H9 (cell line): Measurements from ENCODE around the gene PPM1H. TPM values are rescaled to one million over a fixed set of nuclear protein-coding genes. Genes with fewer than 3 reads are reported as not detected.

Source experiments
- DNase-seq: peaks from one replicate; pipeline ENCODE4 v3.0.0-alpha.2; 2017
- H2AFZ ChIP-seq: one replicate; pipeline ENCODE4 v1.6.1; 2013; ENCODE audit warnings: mild to moderate bottlenecking, low read length, control low read depth, moderate library complexity
- H2AK5ac ChIP-seq: 2 replicates; pipeline ENCODE4 v1.6.1; 2013; ENCODE audit warnings: low read length, control low read depth, mixed read lengths; ENCODE audit not compliant: insufficient read length
- H2BK120ac ChIP-seq: one replicate; pipeline ENCODE4 v1.6.1; 2013; ENCODE audit warnings: low read depth, mild to moderate bottlenecking, low read length, control low read depth, inconsistent platforms; ENCODE audit not compliant: poor library complexity, severe bottlenecking
- H2BK12ac ChIP-seq: 2 replicates; pipeline ENCODE4 v1.6.1; 2013; ENCODE audit warnings: low read length, control low read depth, mixed read lengths, low read depth; ENCODE audit not compliant: insufficient read length
- H2BK15ac ChIP-seq: 2 replicates; pipeline ENCODE4 v1.6.1; 2013; ENCODE audit warnings: low read depth, low read length, control low read depth
- H2BK20ac ChIP-seq: one replicate; pipeline ENCODE4 v1.6.1; 2013; ENCODE audit warnings: low read depth, mild to moderate bottlenecking, low read length, control low read depth, inconsistent platforms; ENCODE audit not compliant: poor library complexity, severe bottlenecking
- H2BK5ac ChIP-seq: 2 replicates; pipeline ENCODE4 v1.6.1; 2013; ENCODE audit warnings: low read length, control low read depth, mixed read lengths; ENCODE audit not compliant: insufficient read length
- H3K14ac ChIP-seq: 2 replicates; pipeline ENCODE4 v1.6.1; 2013; ENCODE audit warnings: low read length, control low read depth; ENCODE audit not compliant: insufficient read depth
- H3K18ac ChIP-seq: 2 replicates; pipeline ENCODE4 v1.6.1; 2013; ENCODE audit warnings: low read depth, mild to moderate bottlenecking, mixed read lengths, low read length, control low read depth; ENCODE audit not compliant: insufficient read length
- H3K23ac ChIP-seq: 2 replicates; pipeline ENCODE4 v1.6.1; 2013; ENCODE audit warnings: low read length, control low read depth, mixed read lengths, low read depth; ENCODE audit not compliant: insufficient read length
- H3K23me2 ChIP-seq: 2 replicates; pipeline ENCODE4 v1.6.1; 2013; ENCODE audit warnings: low read depth, mild to moderate bottlenecking, mixed read lengths, low read length, control low read depth; ENCODE audit not compliant: insufficient read length, poor library complexity, severe bottlenecking
- H3K27ac ChIP-seq: 2 replicates; pipeline ENCODE4 v1.5.1; 2013; ENCODE audit warnings: low read length, control low read depth, mixed read lengths, low read depth; ENCODE audit not compliant: insufficient read length
- H3K27me3 ChIP-seq: 2 replicates; pipeline ENCODE4 v1.6.1; 2013; ENCODE audit warnings: low read length, control low read depth, inconsistent platforms; ENCODE audit not compliant: insufficient read depth
- H3K4ac ChIP-seq: 2 replicates; pipeline ENCODE4 v1.6.1; 2013; ENCODE audit warnings: low read depth, mild to moderate bottlenecking, control low read depth, inconsistent platforms, low read length, moderate library complexity
- H3K4me1 ChIP-seq: 2 replicates; pipeline ENCODE4 v1.6.1; 2013; ENCODE audit warnings: low read length, control low read depth, inconsistent platforms; ENCODE audit not compliant: insufficient read depth
- H3K4me2 ChIP-seq: 2 replicates; pipeline ENCODE4 v1.6.1; 2013; ENCODE audit warnings: low read length, control low read depth, mixed read lengths; ENCODE audit not compliant: insufficient read length, insufficient read depth
- H3K56ac ChIP-seq: 2 replicates; pipeline ENCODE4 v1.6.1; 2013; ENCODE audit warnings: low read depth, mild to moderate bottlenecking, mixed read lengths, low read length, control low read depth; ENCODE audit not compliant: insufficient read length
- H3K79me1 ChIP-seq: 2 replicates; pipeline ENCODE4 v1.6.1; 2013; ENCODE audit warnings: low read depth, mild to moderate bottlenecking, moderate library complexity, low read length, control low read depth, inconsistent platforms; ENCODE audit not compliant: insufficient read depth, poor library complexity, severe bottlenecking
- H3K79me2 ChIP-seq: 2 replicates; pipeline ENCODE4 v1.6.1; 2013; ENCODE audit warnings: low read length, control low read depth, inconsistent platforms; ENCODE audit not compliant: insufficient read depth
- H3K9ac ChIP-seq: 2 replicates; pipeline ENCODE4 v1.6.1; 2013; ENCODE audit warnings: low read length, control low read depth, mixed read lengths; ENCODE audit not compliant: insufficient read length; ENCODE audit errors: extremely low read depth
- H3K9me3 ChIP-seq: one replicate; pipeline ENCODE4 v1.6.1; 2013; ENCODE audit warnings: low read depth, low read length, inconsistent platforms; ENCODE audit not compliant: control insufficient read depth
- H3T11ph ChIP-seq: one replicate; pipeline ENCODE4 v1.6.1; 2013; ENCODE audit warnings: mild to moderate bottlenecking, low read length, control low read depth, inconsistent platforms
- H4K20me1 ChIP-seq: one replicate; pipeline ENCODE4 v1.6.1; 2013; ENCODE audit not compliant: control insufficient read depth, insufficient read length, insufficient read depth
- H4K5ac ChIP-seq: 2 replicates; pipeline ENCODE4 v1.6.1; 2013; ENCODE audit warnings: low read depth, mild to moderate bottlenecking, mixed read lengths, low read length, control low read depth; ENCODE audit not compliant: insufficient read length
- H4K8ac ChIP-seq: replicated peaks from 2 replicates; pipeline ENCODE4 v1.6.1; 2013; ENCODE audit warnings: low read length, control low read depth, mixed read lengths, low read depth; ENCODE audit not compliant: insufficient read length
- H4K91ac ChIP-seq: 2 replicates; pipeline ENCODE4 v1.6.1; 2013; ENCODE audit warnings: low read depth, mild to moderate bottlenecking, moderate library complexity, mixed read lengths, low read length, control low read depth; ENCODE audit not compliant: insufficient read length
- H3K27ac Mint-ChIP-seq, 3 experiments: 2 replicates in 2 of 3; 3 replicates in 1 of 3; pipeline ENCODE4 v1.8.0; 2020 to 2021; ENCODE audit warnings: mixed read lengths in 3 of 3, mild to moderate bottlenecking in 1 of 3, moderate library complexity in 1 of 3
- H3K27me3 Mint-ChIP-seq: 2 replicates; pipeline ENCODE4 v1.8.0; 2021; ENCODE audit warnings: low read depth, mild to moderate bottlenecking, moderate library complexity, mixed read lengths
- H3K36me3 Mint-ChIP-seq, 3 experiments: 2 replicates in 2 of 3; 3 replicates in 1 of 3; pipeline ENCODE4 v1.8.0; 2020 to 2021; ENCODE audit warnings: low read depth in 3 of 3, mixed read lengths in 3 of 3; ENCODE audit not compliant: insufficient read depth in 1 of 3
- H3K4me1 Mint-ChIP-seq, 2 experiments: 2 replicates each; pipeline ENCODE4 v1.8.0; 2020; ENCODE audit warnings: mixed read lengths in 2 of 2
- H3K4me3 Mint-ChIP-seq, 2 experiments: 2 replicates in 1 of 2; 3 replicates in 1 of 2; pipeline ENCODE4 v1.8.0; 2020 to 2021; ENCODE audit warnings: mild to moderate bottlenecking in 2 of 2, mixed read lengths in 2 of 2, moderate library complexity in 1 of 2
- H3K9me3 Mint-ChIP-seq, 2 experiments: 2 replicates in 1 of 2; 3 replicates in 1 of 2; pipeline ENCODE4 v1.8.0; 2020; ENCODE audit warnings: mild to moderate bottlenecking in 2 of 2, mixed read lengths in 2 of 2, moderate library complexity in 1 of 2
- CTCF ChIP-seq: fragments of 200-600 bp; sonication (generic); conservative IDR thresholded peaks from 3 replicates; pipeline ENCODE4 v1.8.0; 2021; ENCODE audit warnings: antibody characterized with exemption, mild to moderate bottlenecking
- WGBS: extraction: QIAGEN DNeasy Blood & Tissue Kit; methylation state at CpG from one replicate; pipeline ENCODE4 v1.1.7; 2013; ENCODE audit warnings: missing lambda C conversion rate, low lambda C conversion rate, mixed read lengths; ENCODE audit not compliant: insufficient read length; ENCODE audit errors: extremely low coverage; 5-methylcytosine and 5-hydroxymethylcytosine counted together
- total RNA-seq: library from RNA; stranded (reverse); gene quantifications from 2 replicates; pipeline ENCODE4 v1.2.1, GENCODE V29; 2021

PPM1H gene
- total RNA-seq, 1 experiment from 2014 or later = 22.1 TPM

GRCh38 chr12:62716037-62716436, 218.9 kb downstream of the PPM1H start:
- Histone ChIP-seq H4K8ac (no peak overlapping the region), H3K56ac (no peak overlapping the region), H2BK20ac (no peak overlapping the region), H3K23ac (no peak overlapping the region), H4K91ac (no peak overlapping the region), H3K27ac (no peak overlapping the region), H4K5ac (no peak overlapping the region), H3K14ac (no peak overlapping the region), H2AFZ (no peak overlapping the region), H3K4me1 (peaks cover 4% of the 10 kb centered on the region; the same call in 1 of the 2 replicates), H3K79me2 (no peaks in the 10 kb centered on the region), H3K79me1 (no peaks in the 10 kb centered on the region), H4K20me1 (no peaks in the 10 kb centered on the region), H3K4ac (no peak overlapping the region), H3K27me3 (no peaks in the 10 kb centered on the region), H3K9ac (no peak overlapping the region), H2BK15ac (no peak overlapping the region), H2BK12ac (no peak overlapping the region), H3K18ac (no peak overlapping the region), H2AK5ac (no peak overlapping the region), H2BK120ac (no peak overlapping the region), H3K4me2 (no peak overlapping the region), H3K9me3 (no peaks in the 10 kb centered on the region), H3K23me2 (no peaks in the 10 kb centered on the region), H2BK5ac (no peak overlapping the region), H3T11ph (no peak overlapping the region)
- no peak overlapping the region for H3K27ac Mint-ChIP-seq
- no peaks in the 10 kb centered on the region for H3K27me3 Mint-ChIP-seq
- no peak for DNase-seq
- no peak overlapping the region for H3K4me3 Mint-ChIP-seq
- peaks cover 35 to 48% of the 10 kb centered on the region in 2 experiments for H3K4me1 Mint-ChIP-seq
- no peak for TF ChIP-seq CTCF
- H3K9me3 Mint-ChIP-seq = no peaks in the 10 kb centered on the region
- WGBS = no CpG with 5 or more reads among the region's 3 CpGs
- peaks cover 0 to 7% (median 0%) of the 10 kb centered on the region in 3 experiments; a peak in 4 of 7 replicates for H3K36me3 Mint-ChIP-seq
